PC-9 (cell line): ENCODE data around the gene TPP1. TPM values are rescaled to one million over a fixed set of nuclear protein-coding genes. Genes with fewer than 3 reads are reported as not detected.

Source experiments
- BruUV-seq: library from RNA; stranded (reverse); fragments of 400-500 nt; replicated peaks from 2 replicates; lab custom pipeline; 2021; lab: Mats Ljungman, UMichigan
- CTCF ChIA-PET: fragments of 300-600 bp; sonication (Branson Sonifier 250); formaldehyde crosslinking; loops from one replicate; lab custom pipeline; 2022; ENCODE audit warnings: antibody characterized with exemption; lab: Charles Lee
- POLR2A ChIA-PET: fragments of 300-600 bp; sonication (Branson Sonifier 250); formaldehyde crosslinking; loops from one replicate; lab custom pipeline; 2022; ENCODE audit warnings: antibody characterized with exemption; ENCODE audit not compliant: unreplicated experiment; lab: Charles Lee
- DNase-seq, 2 experiments: peaks; one replicate each; pipeline versions ENCODE4 v3.0.0 to v3.0.0-alpha.2; 2015 to 2022; ENCODE audit warnings: mixed read lengths in 1 of 2
- H2AFZ ChIP-seq: fragments of 200-600 bp; sonication (generic); 2 replicates; pipeline ENCODE4 v1.8.1; 2017; ENCODE audit warnings: antibody characterized with exemption
- H3F3A ChIP-seq: fragments of 200-600 bp; sonication (generic); 2 replicates; pipeline ENCODE4 v1.8.1; 2017; ENCODE audit warnings: antibody characterized with exemption, mild to moderate bottlenecking, low read depth; ENCODE audit not compliant: insufficient read depth
- H3K27ac ChIP-seq: fragments of 200-600 bp; sonication (generic); 2 replicates; pipeline ENCODE4 v1.6.1; 2016; ENCODE audit warnings: mixed run types
- H3K27me3 ChIP-seq: fragments of 200-600 bp; sonication (generic); 2 replicates; pipeline ENCODE4 v1.6.1; 2016; ENCODE audit warnings: low read depth, mixed run types; ENCODE audit not compliant: insufficient read depth
- H3K36me3 ChIP-seq: fragments of 200-600 bp; sonication (generic); 2 replicates; pipeline ENCODE4 v1.6.1; 2016; ENCODE audit warnings: low read depth, mixed run types
- H3K4me1 ChIP-seq: fragments of 200-600 bp; sonication (generic); replicated peaks from 2 replicates; pipeline ENCODE4 v1.6.1; 2016; ENCODE audit warnings: mixed run types; ENCODE audit not compliant: insufficient read depth
- H3K4me2 ChIP-seq: fragments of 200-600 bp; sonication (generic); 2 replicates; pipeline ENCODE4 v1.6.1; 2017; ENCODE audit warnings: mixed run types
- H3K4me3 ChIP-seq: fragments of 200-600 bp; sonication (generic); 2 replicates; pipeline ENCODE4 v1.6.1; 2016; ENCODE audit warnings: mixed run types
- H3K79me2 ChIP-seq: fragments of 200-600 bp; sonication (generic); 2 replicates; pipeline ENCODE4 v1.6.1; 2017; ENCODE audit warnings: low read depth, mixed run types
- H3K9me2 ChIP-seq: fragments of 200-600 bp; sonication (generic); 2 replicates; pipeline ENCODE4 v1.8.1; 2017; ENCODE audit warnings: mild to moderate bottlenecking; ENCODE audit not compliant: insufficient read depth
- H3K9me3 ChIP-seq: fragments of 200-600 bp; sonication (generic); 2 replicates; pipeline ENCODE4 v1.8.1; 2016; ENCODE audit warnings: low read depth; ENCODE audit not compliant: insufficient read depth
- H4K20me1 ChIP-seq: fragments of 200-600 bp; sonication (generic); 2 replicates; pipeline ENCODE4 v1.8.1; 2017; ENCODE audit not compliant: insufficient read depth
- CTCF ChIP-seq: fragments of 200-600 bp; sonication (generic); conservative IDR thresholded peaks from 2 replicates; pipeline ENCODE4 v1.6.1; 2017; ENCODE audit warnings: mixed run types, antibody characterized with exemption, mild to moderate bottlenecking, moderate library complexity
- EZH2 ChIP-seq: fragments of 200-600 bp; sonication (generic); IDR thresholded peaks from 2 replicates; pipeline ENCODE4 v1.8.0; 2017; ENCODE audit warnings: antibody characterized with exemption, low read depth
- intact Hi-C: fragments of 100-400 bp; cut with micrococcal nuclease; formaldehyde crosslinking; loops from one replicate; pipeline ENCODE4 v1.10.0; 2022; ENCODE audit not compliant: unreplicated experiment
- total RNA-seq: library from RNA; stranded (reverse); gene quantifications from 2 replicates; pipeline ENCODE4 v1.2.3, GENCODE V29; 2021

TPP1 gene
- total RNA-seq, 1 experiment from 2014 or later, result 31.4 TPM

GRCh38 chr11:6606471-6607189 lies 12.6 kb downstream of the TPP1 start:
- ChIA-PET POLR2A (interaction anchor here (0.7 kb wide), 2 partner anchors 88 to 126 kb away, joined by 3 to 4 read pairs; partner anchors contain the start of gene ARFIP2), CTCF (no interaction called here)
- no peak overlapping the region for H3K4me3 ChIP-seq
- peak overlapping the region; percentile 64 for H3K4me2 ChIP-seq
- H3K79me2 ChIP-seq, result peaks cover 53% of the 10 kb centered on the region
- H3K27ac ChIP-seq, result peak overlapping the region; percentile 50
- TF ChIP-seq EZH2 (no peak), CTCF (no peak)
- H3F3A ChIP-seq, result peaks cover 16% of the 10 kb centered on the region
- no peaks in the 10 kb centered on the region for H3K9me2 ChIP-seq
- peaks cover 4% of the 10 kb centered on the region; the same call in 1 of the 2 replicates for H3K36me3 ChIP-seq
- peak; percentile 69 to 78 for DNase-seq
- BruUV-seq, result no TSS peak
- peaks cover 28% of the 10 kb centered on the region for H3K4me1 ChIP-seq
- no peaks in the 10 kb centered on the region for H3K27me3 ChIP-seq
- no peaks in the 10 kb centered on the region for H4K20me1 ChIP-seq
- no peaks in the 10 kb centered on the region for H3K9me3 ChIP-seq
- no peak overlapping the region for H2AFZ ChIP-seq
- intact Hi-C loops, result loop anchor here (10.0 kb wide), 1 partner anchor 132 kb away; the partner anchor contains the start of gene TRIM3

GRCh38 chr11:6604790-6605189 lies 14.4 kb downstream of the TPP1 start:
- CTCF ChIA-PET, result interaction anchor here (0.9 kb wide), 1 partner anchor 79 kb away, joined by 4 read pairs; the partner anchor contains the start of gene MRPL17
- Histone ChIP-seq H3K4me1 (peaks cover 28% of the 10 kb centered on the region), H3K9me3 (no peaks in the 10 kb centered on the region), H3K27me3 (no peaks in the 10 kb centered on the region), H3K4me2 (peak overlapping the region; percentile 89), H4K20me1 (no peaks in the 10 kb centered on the region), H3K27ac (peak overlapping the region; percentile 51; the same call in 1 of the 2 replicates), H3K79me2 (peaks cover 48% of the 10 kb centered on the region), H3K4me3 (peak overlapping the region; percentile 98), H3F3A (peaks cover 16% of the 10 kb centered on the region), H3K36me3 (peaks cover 6% of the 10 kb centered on the region; the same call in 1 of the 2 replicates), H2AFZ (no peak overlapping the region), H3K9me2 (no peaks in the 10 kb centered on the region)
- POLR2A ChIA-PET, result interaction anchor here (0.6 to 1.0 kb wide), 3 partner anchors 8 to 78 kb away, joined by 3 to 8 read pairs (median 4); partner anchors contain the start of gene MRPL17
- DNase-seq, result no peak
- intact Hi-C loops, result loop anchor here (2.0 to 10.0 kb wide), 3 partner anchors 78 to 212 kb away; partner anchors contain the start of genes MRPL17, SMPD1 and TRIM3
- TF ChIP-seq EZH2 (no peak), CTCF (no peak)
- no TSS peak for BruUV-seq

GRCh38 chr11:6604081-6604626 lies 15.1 kb downstream of the TPP1 start:
- peaks cover 28% of the 10 kb centered on the region for H3K4me1 ChIP-seq
- POLR2A ChIA-PET, result interaction anchor here (0.6 to 1.0 kb wide), 3 partner anchors 9 to 79 kb away, joined by 3 to 8 read pairs (median 4); partner anchors contain the start of gene MRPL17
- H3K27ac ChIP-seq, result peak overlapping the region; percentile 51
- H3K9me2 ChIP-seq, result no peaks in the 10 kb centered on the region
- TF ChIP-seq EZH2, result no peak
- DNase-seq, result peak in 1 of 2 experiments; percentile 24
- intact Hi-C loops, result loop anchor here (2.0 to 10.0 kb wide), 3 partner anchors 79 to 212 kb away; partner anchors contain the start of genes MRPL17, SMPD1 and TRIM3
- H3F3A ChIP-seq, result peaks cover 16% of the 10 kb centered on the region
- peak overlapping the region; percentile 88 for H2AFZ ChIP-seq
- H4K20me1 ChIP-seq, result no peaks in the 10 kb centered on the region
- H3K36me3 ChIP-seq, result peaks cover 10% of the 10 kb centered on the region; the same call in 1 of the 2 replicates
- H3K4me3 ChIP-seq, result peak overlapping the region; percentile 98
- H3K27me3 ChIP-seq, result no peaks in the 10 kb centered on the region
- CTCF ChIA-PET, result interaction anchor here (0.9 kb wide), 1 partner anchor 79 kb away, joined by 4 read pairs; the partner anchor contains the start of gene MRPL17
- peak overlapping the region; percentile 89 for H3K4me2 ChIP-seq
- no peaks in the 10 kb centered on the region for H3K9me3 ChIP-seq
- H3K79me2 ChIP-seq, result peaks cover 48% of the 10 kb centered on the region
- TSS peak; percentile 62 for BruUV-seq
